ENCODE data around the gene DNM2. TPM values are rescaled to one million over a fixed set of nuclear protein-coding genes. Genes with fewer than 3 reads are reported as not detected.
"Not testable (repeated sequence)": the region's sequence is repeated elsewhere in the genome, so short reads cannot be mapped to it uniquely, and the experiment has no call there.

DNM2 gene
- total and polyA plus RNA-seq, 2 donors (not counting 1 experiment from before 2014, with no cell fraction given), result 42.6 to 76.8 TPM

GRCh38 chr19:10756791-10757190 is 38.9 kb downstream of the DNM2 start:
- Histone ChIP-seq H3K27me3 (ENCODE audit: control insufficient read depth, insufficient read depth, low read length) (no peaks in the 10 kb centered on the region), H3K4me2 (ENCODE audit: extremely low read depth, insufficient read depth, low read length) (no peak overlapping the region), H4K20me1 (ENCODE audit: control insufficient read depth, extremely low read depth, insufficient read depth, low read length) (no peaks in the 10 kb centered on the region), H3K4me1 (ENCODE audit: control insufficient read depth, extremely low read depth, insufficient read depth, low read length) (peaks cover 3% of the 10 kb centered on the region), H3K36me3 (ENCODE audit: control insufficient read depth, insufficient read depth, low read length) (peaks cover 3% of the 10 kb centered on the region), H3K4me3 (replicated peaks in 1 of 4; ENCODE audit: control extremely low read depth in 1 of 4, insufficient read depth in 1 of 4, low read depth in 3 of 4, low read length in 4 of 4) (no peak overlapping the region), H3K9ac (ENCODE audit: insufficient read depth, low read length) (no peak overlapping the region), H3K79me2 (ENCODE audit: control insufficient read depth, insufficient read depth, low read length) (peaks cover 32% of the 10 kb centered on the region), H3K27ac (ENCODE audit: insufficient read depth, low read length) (no peak overlapping the region), H2AFZ (ENCODE audit: low read length) (no peak overlapping the region), H3K9me3 (ENCODE audit: control insufficient read depth, insufficient read depth, low read depth, low read length) (no peaks in the 10 kb centered on the region)
- TF ChIP-seq, protein P1, sequence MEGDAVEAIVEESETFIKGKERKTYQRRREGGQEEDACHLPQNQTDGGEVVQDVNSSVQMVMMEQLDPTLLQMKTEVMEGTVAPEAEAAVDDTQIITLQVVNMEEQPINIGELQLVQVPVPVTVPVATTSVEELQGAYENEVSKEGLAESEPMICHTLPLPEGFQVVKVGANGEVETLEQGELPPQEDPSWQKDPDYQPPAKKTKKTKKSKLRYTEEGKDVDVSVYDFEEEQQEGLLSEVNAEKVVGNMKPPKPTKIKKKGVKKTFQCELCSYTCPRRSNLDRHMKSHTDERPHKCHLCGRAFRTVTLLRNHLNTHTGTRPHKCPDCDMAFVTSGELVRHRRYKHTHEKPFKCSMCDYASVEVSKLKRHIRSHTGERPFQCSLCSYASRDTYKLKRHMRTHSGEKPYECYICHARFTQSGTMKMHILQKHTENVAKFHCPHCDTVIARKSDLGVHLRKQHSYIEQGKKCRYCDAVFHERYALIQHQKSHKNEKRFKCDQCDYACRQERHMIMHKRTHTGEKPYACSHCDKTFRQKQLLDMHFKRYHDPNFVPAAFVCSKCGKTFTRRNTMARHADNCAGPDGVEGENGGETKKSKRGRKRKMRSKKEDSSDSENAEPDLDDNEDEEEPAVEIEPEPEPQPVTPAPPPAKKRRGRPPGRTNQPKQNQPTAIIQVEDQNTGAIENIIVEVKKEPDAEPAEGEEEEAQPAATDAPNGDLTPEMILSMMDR (conservative IDR thresholded peaks at IDR 0.05 in 1 of 2, IDR thresholded peaks at IDR 0.05 in 1 of 2; ENCODE audit: low read depth in 1 of 2, low read length in 2 of 2), result no peak
- DNase-seq (ENCODE audit: low read depth in 2 of 2), result no peak

- H3K4me3 ChIP-seq (replicated peaks in 1 of 4; ENCODE audit: control extremely low read depth in 1 of 4, insufficient read depth in 1 of 4, low read depth in 3 of 4, low read length in 4 of 4); H3K9me3 ChIP-seq (ENCODE audit: control insufficient read depth, insufficient read depth, low read depth, low read length); H4K20me1 ChIP-seq (ENCODE audit: control insufficient read depth, extremely low read depth, insufficient read depth, low read length); H3K4me2 ChIP-seq (ENCODE audit: extremely low read depth, insufficient read depth, low read length); DNase-seq (ENCODE audit: low read depth in 2 of 2); H3K27ac ChIP-seq (ENCODE audit: insufficient read depth, low read length); H3K36me3 ChIP-seq (ENCODE audit: control insufficient read depth, insufficient read depth, low read length); H3K4me1 ChIP-seq (ENCODE audit: control insufficient read depth, extremely low read depth, insufficient read depth, low read length); H2AFZ ChIP-seq (ENCODE audit: low read length); H3K27me3 ChIP-seq (ENCODE audit: control insufficient read depth, insufficient read depth, low read length); H3K9ac ChIP-seq (ENCODE audit: insufficient read depth, low read length): not testable (repeated sequence)
- peaks cover 25% of the 10 kb centered on the region for H3K79me2 ChIP-seq (ENCODE audit: control insufficient read depth, insufficient read depth, low read length)
Measured at GRCh38 chr19:10758050-10758449, 40.2 kb downstream of the DNM2 start.

GRCh38 chr19:10758978-10759377 is 41.1 kb downstream of the DNM2 start:
- no peak overlapping the region for H3K27ac ChIP-seq (ENCODE audit: insufficient read depth, low read length)
- H3K9me3 ChIP-seq (ENCODE audit: control insufficient read depth, insufficient read depth, low read depth, low read length), result no peaks in the 10 kb centered on the region
- H3K4me1 ChIP-seq (ENCODE audit: control insufficient read depth, extremely low read depth, insufficient read depth, low read length), result peaks cover 3% of the 10 kb centered on the region
- H3K4me2 ChIP-seq (ENCODE audit: extremely low read depth, insufficient read depth, low read length), result no peak overlapping the region
- DNase-seq (ENCODE audit: low read depth in 2 of 2), result no peak
- H2AFZ ChIP-seq (ENCODE audit: low read length), result no peak overlapping the region
- H3K4me3 ChIP-seq (replicated peaks in 1 of 4; ENCODE audit: control extremely low read depth in 1 of 4, insufficient read depth in 1 of 4, low read depth in 3 of 4, low read length in 4 of 4), result no peak overlapping the region
- peaks cover 30% of the 10 kb centered on the region for H3K79me2 ChIP-seq (ENCODE audit: control insufficient read depth, insufficient read depth, low read length)
- no peaks in the 10 kb centered on the region for H4K20me1 ChIP-seq (ENCODE audit: control insufficient read depth, extremely low read depth, insufficient read depth, low read length)
- H3K9ac ChIP-seq (ENCODE audit: insufficient read depth, low read length), result no peak overlapping the region
- TF ChIP-seq, protein P1 (conservative IDR thresholded peaks at IDR 0.05 in 1 of 2, IDR thresholded peaks at IDR 0.05 in 1 of 2; ENCODE audit: low read depth in 1 of 2, low read length in 2 of 2), result no peak
- no peak for TF ChIP-seq EZH2 (IDR thresholded peaks at IDR 0.05; ENCODE audit: low read length, missing control alignments)
- H3K27me3 ChIP-seq (ENCODE audit: control insufficient read depth, insufficient read depth, low read length), result no peaks in the 10 kb centered on the region
- H3K36me3 ChIP-seq (ENCODE audit: control insufficient read depth, insufficient read depth, low read length), result peaks cover 5% of the 10 kb centered on the region

Measured in fibroblast of lung (primary cell).